Prostate gland (tissue), 2 donors: ENCODE results near the gene METTL9. TPM values are rescaled to one million over a fixed set of nuclear protein-coding genes. Genes with fewer than 3 reads are reported as not detected.
"Not testable (repeated sequence)": the region's sequence is repeated elsewhere in the genome, so short reads cannot be mapped to it uniquely, and the experiment has no call there.

Experiments used
- DNase-seq: peaks from one replicate; pipeline ENCODE4 v3.0.0-alpha.2; 2019; ENCODE audit warnings: low spot score
- H3K27ac ChIP-seq, 2 donors: fragments of 200-600 bp; sonication (generic); 2 replicates each; pipeline ENCODE4 v1.5.1; 2017 to 2019
- H3K27me3 ChIP-seq: fragments of 200-600 bp; sonication (generic); replicated peaks from 2 replicates; pipeline ENCODE4 v1.5.1; 2019; ENCODE audit not compliant: insufficient read depth
- H3K36me3 ChIP-seq, 2 donors: fragments of 200-600 bp; sonication (generic); 1 replicate in 1 of 2; 2 replicates in 1 of 2; pipeline versions ENCODE4 v1.5.1 to v1.8.1; 2017 to 2019
- H3K4me1 ChIP-seq: fragments of 200-600 bp; sonication (generic); replicated peaks from 2 replicates; pipeline ENCODE4 v1.5.1; 2019
- H3K4me3 ChIP-seq, 2 donors: fragments of 200-600 bp; sonication (generic); 2 replicates each; pipeline ENCODE4 v1.5.1; 2017 to 2019
- H3K9me3 ChIP-seq: fragments of 200-600 bp; sonication (generic); 2 replicates; pipeline ENCODE4 v1.5.1; 2017
- POLR2A ChIP-seq: fragments of 450-650 bp; IDR thresholded peaks from one replicate; pipeline ENCODE4 v1.6.1; 2016; ENCODE audit warnings: antibody characterized with exemption, mild to moderate bottlenecking
- POLR2AphosphoS5 ChIP-seq: sonication (generic); formaldehyde crosslinking; IDR thresholded peaks from one replicate; pipeline ENCODE4 v1.6.1; 2017; ENCODE audit warnings: antibody characterized with exemption
- WGBS: methylation state at CpG from one replicate; pipeline ENCODE4 v1.1.5; 2018; 5-methylcytosine and 5-hydroxymethylcytosine counted together
- intact Hi-C: fragments of 100-400 bp; cut with DNase I; formaldehyde crosslinking; loops from one replicate; pipeline ENCODE4 v1.14.2; 2022
- total RNA-seq, 2 donors: library from RNA; depleted of rRNA; stranded (reverse); fragments of >200 nt; gene quantifications; one replicate each; pipeline ENCODE4 v1.1.0, GENCODE V29; 2016
- TF ChIP-seq, protein P1 (sequence below), 4 experiments: fragments of 200-600 bp in 2 of 4; fragments of 450-650 bp in 2 of 4; sonication (generic) in 2 of 4; IDR thresholded peaks; 1 replicate in 3 of 4; 2 replicates in 1 of 4; pipeline ENCODE4 v1.5.1; 2016 to 2019; ENCODE audit warnings: antibody characterized with exemption in 4 of 4, mild to moderate bottlenecking in 2 of 4, moderate library complexity in 2 of 4

The METTL9 gene
- total RNA-seq, 2 donors from 2014 or later: 98.9 to 160 TPM

DNA sequence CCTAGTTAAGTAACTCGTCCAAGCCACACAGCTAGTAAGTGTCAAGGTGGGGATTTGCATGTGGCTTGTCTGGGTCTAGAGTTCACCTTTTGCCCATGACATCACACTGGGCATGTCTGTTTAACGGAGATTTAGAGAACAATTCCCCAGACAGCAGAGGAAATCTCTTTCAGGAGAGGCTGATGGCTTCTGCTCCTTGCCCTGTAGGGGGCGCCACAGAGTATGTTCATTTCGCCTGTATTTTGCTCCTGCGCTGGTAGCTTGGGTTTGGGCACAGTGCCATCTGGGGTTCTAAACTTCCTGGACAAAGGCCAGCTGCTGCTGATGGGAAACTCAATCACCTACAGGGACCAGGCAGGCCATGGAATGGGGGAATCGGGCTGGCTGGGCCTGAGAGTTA is 84.8 kb downstream of the METTL9 start:
- Histone ChIP-seq H3K36me3 (no peaks in the 10 kb centered on the region), H3K4me3 (no peak overlapping the region), H3K27ac (no peak overlapping the region), H3K27me3 (no peaks in the 10 kb centered on the region), H3K9me3 (no peaks in the 10 kb centered on the region), H3K4me1 (no peaks in the 10 kb centered on the region)
- 30% methylated on average over 6 of the region's 6 CpGs for WGBS
- TF ChIP-seq POLR2AphosphoS5 (no peak), POLR2A (no peak)
- TF ChIP-seq, protein P1, sequence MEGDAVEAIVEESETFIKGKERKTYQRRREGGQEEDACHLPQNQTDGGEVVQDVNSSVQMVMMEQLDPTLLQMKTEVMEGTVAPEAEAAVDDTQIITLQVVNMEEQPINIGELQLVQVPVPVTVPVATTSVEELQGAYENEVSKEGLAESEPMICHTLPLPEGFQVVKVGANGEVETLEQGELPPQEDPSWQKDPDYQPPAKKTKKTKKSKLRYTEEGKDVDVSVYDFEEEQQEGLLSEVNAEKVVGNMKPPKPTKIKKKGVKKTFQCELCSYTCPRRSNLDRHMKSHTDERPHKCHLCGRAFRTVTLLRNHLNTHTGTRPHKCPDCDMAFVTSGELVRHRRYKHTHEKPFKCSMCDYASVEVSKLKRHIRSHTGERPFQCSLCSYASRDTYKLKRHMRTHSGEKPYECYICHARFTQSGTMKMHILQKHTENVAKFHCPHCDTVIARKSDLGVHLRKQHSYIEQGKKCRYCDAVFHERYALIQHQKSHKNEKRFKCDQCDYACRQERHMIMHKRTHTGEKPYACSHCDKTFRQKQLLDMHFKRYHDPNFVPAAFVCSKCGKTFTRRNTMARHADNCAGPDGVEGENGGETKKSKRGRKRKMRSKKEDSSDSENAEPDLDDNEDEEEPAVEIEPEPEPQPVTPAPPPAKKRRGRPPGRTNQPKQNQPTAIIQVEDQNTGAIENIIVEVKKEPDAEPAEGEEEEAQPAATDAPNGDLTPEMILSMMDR (IDR thresholded peaks at IDR 0.05): no peak
- DNase-seq: peak; percentile 4
- intact Hi-C loops: no loop called here

DNA sequence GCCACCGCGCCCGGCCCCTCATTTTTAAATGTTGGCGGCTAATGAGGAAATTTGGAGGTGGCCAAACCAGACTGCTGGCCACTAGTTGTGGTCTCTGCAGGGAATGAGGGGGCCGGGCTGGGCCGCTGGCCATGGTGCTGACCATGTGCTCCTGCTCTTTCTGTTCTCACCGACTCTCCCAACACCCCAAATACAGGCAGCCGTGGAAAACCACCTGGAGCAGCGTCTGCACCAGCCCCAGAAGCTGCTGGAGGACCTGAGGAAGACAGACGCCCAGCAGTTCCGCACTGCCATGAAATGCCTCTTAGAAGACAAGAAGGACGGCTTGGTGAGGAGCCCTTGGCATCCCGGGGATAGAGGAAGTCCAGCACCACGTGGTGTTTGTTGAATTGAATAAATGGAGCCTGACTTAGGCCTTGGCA is 85.7 kb downstream of the METTL9 start:
- 37% methylated on average over 14 of the region's 14 CpGs for WGBS
- H3K4me1 ChIP-seq: no peaks in the 10 kb centered on the region
- H3K4me3 ChIP-seq: no peak overlapping the region
- TF ChIP-seq POLR2A: no peak
- TF ChIP-seq POLR2AphosphoS5: no peak
- TF ChIP-seq, protein P1 (IDR thresholded peaks at IDR 0.05): no peak
- H3K27me3 ChIP-seq: no peaks in the 10 kb centered on the region
- H3K27ac ChIP-seq: no peak overlapping the region
- DNase-seq: no peak
- H3K36me3 ChIP-seq: no peaks in the 10 kb centered on the region
- intact Hi-C loops: no loop called here
- H3K9me3 ChIP-seq: no peaks in the 10 kb centered on the region

DNA sequence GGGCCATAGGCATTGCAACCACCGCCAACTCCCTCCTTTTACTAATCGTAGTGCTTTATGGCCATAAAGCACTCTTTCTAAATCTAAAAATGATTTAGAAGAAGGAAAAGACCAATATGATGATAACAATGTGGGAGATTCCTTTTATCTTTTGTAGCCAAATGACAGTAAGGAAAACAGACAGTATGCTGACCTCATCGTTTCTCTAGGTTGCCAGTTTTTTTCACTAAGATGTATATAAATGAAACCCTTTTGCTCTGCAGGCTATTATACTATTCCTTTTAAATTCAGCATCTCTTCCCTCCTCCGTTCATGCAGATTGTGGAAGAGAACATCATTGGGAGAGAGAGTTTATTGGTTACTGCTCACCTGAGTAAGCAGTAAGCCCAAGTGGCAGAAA is 89.7 kb downstream of the METTL9 start:
- intact Hi-C loops: no loop called here
- H3K27me3 ChIP-seq: no peaks in the 10 kb centered on the region
- no peak for DNase-seq
- no peaks in the 10 kb centered on the region for H3K9me3 ChIP-seq
- H3K36me3 ChIP-seq: no peaks in the 10 kb centered on the region
- H3K4me3 ChIP-seq: no peak overlapping the region
- no peaks in the 10 kb centered on the region for H3K4me1 ChIP-seq
- no peak for TF ChIP-seq POLR2A
- TF ChIP-seq POLR2AphosphoS5: no peak
- TF ChIP-seq, protein P1 (IDR thresholded peaks at IDR 0.05): no peak
- WGBS: 59% methylated on average over 4 of the region's 4 CpGs
- no peak overlapping the region for H3K27ac ChIP-seq

DNA sequence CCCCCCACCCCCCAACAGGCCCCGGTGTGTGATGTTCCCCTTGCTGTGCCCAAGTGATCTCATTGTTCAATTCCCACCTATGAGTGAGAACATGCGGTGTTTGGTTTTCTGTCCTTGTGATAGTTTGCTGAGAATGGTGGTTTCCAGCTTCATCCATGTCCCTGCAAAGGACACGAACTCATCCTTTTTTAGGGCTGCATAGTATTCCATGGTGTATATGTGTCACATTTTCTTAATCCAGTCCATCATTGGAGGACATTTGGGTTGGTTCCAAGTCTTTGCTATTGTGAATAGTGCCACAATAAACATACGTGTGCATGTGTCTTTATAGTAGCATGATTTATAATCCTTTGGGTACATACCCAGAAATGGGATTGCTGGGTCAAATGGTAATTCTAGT is 91.6 kb downstream of the METTL9 start:
- H3K4me1 ChIP-seq, H3K9me3 ChIP-seq, H3K36me3 ChIP-seq, H3K27me3 ChIP-seq, DNase-seq, H3K27ac ChIP-seq, intact Hi-C loops, H3K4me3 ChIP-seq: not testable (repeated sequence)
- 83% methylated on average over 4 of the region's 4 CpGs for WGBS

DNA sequence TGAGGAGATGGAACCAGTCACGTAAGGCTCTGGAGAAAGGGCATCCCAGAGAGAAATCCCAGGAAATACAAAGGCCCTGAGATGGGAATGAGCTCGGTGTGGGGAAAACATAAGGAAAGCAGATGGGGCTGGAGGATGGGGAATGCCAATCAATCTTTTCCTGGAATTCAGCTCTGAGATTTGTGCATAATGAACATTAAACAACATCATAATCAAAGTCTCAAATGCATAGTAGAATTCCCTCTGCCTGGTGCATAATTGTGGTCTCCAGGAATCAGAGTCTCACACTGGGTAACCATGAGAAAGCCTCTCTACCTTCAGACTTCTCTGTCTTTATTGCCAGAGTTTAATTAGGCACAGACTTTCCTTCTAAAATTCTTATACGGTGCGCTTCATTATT is 95.2 kb downstream of the METTL9 start:
- Histone ChIP-seq H3K4me1 (no peaks in the 10 kb centered on the region), H3K9me3 (no peaks in the 10 kb centered on the region), H3K4me3 (no peak overlapping the region), H3K36me3 (no peaks in the 10 kb centered on the region), H3K27me3 (no peaks in the 10 kb centered on the region), H3K27ac (no peak overlapping the region)
- TF ChIP-seq POLR2AphosphoS5 (no peak), POLR2A (no peak)
- TF ChIP-seq, protein P1 (IDR thresholded peaks at IDR 0.05): no peak
- no peak for DNase-seq
- 84% methylated on average over 4 of the region's 4 CpGs for WGBS
- intact Hi-C loops: no loop called here
